GM18858 (cell line): ENCODE results near the gene KCTD21.
"Not testable (repeated sequence)": the region's sequence is repeated elsewhere in the genome, so short reads cannot be mapped to it uniquely, and the experiment has no call there.

ENCODE experiments used
- ATAC-seq: cut with Tn5 transposase; IDR thresholded peaks from one replicate; pipeline ENCODE4 v1.9.1; 2021; ENCODE audit not compliant: unreplicated experiment

The KCTD21 gene

DNA sequence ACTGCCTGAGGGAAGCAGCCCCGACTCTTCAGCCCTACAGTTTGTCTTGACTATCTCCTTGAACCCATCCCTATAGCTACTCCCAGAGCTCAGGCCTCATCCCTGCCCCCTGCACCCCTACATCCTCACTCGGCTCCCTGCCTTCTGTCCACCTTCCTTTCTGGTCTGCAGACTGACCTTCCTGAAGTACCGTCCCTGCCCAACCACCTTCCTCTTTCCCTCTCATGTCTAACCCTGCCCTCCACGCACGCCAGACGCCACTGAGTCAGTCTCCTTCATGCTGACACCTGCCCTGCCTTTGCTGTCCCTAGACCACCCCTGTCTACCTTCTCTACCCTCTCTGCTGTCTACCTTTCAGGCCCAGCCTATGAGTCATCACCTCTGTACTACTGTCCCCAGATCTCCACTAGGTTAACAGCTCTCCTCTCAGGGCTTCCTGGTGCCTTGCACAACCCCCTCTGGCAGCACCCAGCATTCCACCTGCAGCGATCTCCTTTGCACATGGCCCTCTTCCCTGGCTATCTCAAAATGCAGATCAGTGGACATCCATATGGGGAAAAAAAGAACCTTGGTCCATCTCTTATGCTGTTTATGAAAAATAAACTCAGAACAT is 8.9 kb downstream of the KCTD21 start:
- no peak for ATAC-seq

DNA sequence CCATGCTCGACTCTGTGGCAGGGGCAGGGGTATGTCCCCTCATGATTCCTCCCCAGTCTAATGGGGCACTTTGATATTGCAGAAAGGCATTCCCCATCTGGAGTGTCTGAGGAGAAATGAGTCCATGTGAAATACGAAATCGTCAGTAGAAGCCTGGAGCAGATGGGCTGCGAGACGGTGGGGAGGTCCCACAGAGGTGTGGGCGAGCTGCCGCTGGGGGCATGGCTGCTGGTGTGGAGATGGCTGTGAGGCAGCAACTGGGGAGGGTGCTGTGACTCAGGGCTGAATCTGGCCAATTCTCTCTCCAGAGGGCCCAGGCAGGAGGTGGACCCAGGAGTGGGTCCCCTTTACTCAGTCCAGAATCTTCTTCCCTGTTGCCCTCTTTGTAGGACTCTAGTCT is 11.2 kb downstream of the KCTD21 start:
- no peak for ATAC-seq

DNA sequence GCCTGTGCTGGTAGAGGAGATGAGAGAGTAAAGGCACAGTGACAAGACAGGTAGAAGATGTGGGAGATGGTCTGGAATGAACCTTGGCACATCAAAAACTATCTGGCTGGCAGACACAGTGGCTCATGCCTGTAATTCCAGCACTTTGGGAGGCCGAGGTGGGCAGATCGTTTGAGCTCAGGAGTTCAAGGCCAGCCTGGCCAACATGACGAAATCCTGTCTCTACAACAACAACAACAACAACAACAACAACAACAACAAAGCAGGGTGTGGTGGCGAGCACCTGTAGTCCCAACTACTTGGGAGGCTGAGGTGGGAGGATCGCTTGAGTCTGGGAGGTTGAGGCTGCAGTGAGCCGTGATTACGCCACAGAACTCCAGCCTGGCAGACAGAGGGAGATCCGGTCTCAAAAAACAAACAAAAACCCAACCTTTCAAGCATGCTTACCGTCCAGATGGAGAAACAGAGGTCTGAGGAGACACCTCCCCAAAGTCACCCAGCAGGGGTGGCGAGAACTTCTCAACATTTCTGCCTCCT is 11.8 kb downstream of the KCTD21 start:
- no peak for ATAC-seq

DNA sequence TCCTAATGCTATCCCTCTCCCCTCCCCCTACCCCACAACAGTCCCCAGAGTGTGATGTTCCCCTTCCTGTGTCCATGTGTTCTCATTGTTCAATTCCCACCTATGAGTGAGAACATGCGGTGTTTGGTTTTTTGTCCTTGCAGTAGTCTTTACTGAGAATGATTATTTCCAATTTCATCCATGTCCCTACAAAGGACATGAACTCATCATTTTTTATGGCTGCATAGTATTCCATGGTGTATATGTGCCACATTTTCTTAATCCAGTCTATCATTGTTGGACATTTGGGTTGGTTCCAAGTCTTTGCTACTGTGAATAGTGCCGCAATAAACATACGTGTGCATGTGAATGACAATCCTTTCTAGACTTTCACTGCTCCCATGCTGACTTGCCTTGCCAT is 12.6 kb downstream of the KCTD21 start:
- not testable (repeated sequence) for ATAC-seq

DNA sequence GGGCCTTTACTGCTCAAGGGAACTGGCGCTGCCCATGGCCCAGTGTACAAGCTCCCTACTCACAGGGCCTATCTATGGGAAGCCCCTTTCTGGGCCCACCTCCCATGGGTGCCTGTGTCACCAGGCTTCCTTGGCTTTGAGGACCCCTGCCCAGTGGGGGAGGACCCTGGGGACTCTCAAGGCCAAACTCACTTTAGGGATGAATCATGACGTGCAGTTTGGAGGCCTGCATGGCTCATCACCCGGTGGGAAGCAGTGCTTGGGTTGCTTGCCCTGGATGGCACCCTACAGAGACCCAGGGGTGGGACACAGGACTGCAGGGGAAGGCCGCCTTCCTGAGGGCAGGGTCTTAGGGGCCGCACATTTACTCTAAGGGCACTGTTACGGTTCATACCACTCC is 16.5 kb downstream of the KCTD21 start:
- no peak for ATAC-seq

DNA sequence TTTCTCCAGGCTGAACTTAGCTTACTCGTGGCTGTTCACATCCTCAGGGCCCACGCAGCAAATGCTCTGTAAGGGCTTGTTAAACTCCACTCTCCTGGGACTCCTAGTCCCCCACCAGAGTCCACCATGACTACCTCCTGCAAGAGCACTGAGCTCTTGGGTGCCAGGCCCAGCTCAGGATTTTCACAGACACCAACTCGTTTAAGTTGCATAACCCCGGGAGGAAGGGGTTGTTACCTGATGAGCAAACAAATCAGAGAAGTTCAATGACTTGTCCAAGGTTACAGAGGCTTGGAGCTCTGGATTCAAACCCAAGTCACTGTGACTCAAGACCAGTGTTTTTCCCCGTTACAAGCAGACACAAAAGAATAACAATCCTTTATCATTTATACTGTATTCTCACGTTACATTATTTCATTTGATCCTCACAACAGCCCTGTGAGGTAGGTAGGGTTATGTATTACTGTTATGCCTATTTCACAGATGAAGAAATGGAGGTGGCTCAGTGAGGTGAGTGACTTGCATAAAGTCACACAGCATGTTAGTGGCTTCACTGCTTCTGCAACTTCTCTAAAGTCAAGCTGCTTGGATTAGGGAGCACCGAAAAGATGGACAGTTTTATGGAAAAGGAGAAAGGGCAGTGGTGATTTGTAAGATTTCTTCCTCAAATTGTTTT is 17.4 kb downstream of the KCTD21 start:
- no peak for ATAC-seq

DNA sequence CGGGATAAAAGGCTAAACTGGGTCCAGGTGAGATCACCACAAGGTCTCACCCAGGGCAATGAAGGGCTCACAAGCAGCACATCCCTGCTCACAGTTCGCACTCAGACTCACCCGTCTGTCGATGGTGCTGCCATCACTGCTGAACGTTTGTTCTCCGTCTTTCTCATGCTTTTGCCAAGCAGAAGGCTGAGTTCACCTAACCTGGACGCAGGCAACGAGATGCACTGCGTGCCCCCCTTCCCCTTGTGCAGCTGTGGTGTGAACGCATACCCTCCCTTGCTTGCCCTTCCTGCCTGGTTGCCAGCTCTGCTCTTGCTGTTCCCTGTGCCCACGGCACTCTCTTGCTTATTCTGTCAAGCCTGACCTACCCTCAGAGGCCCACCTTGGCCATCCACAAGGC is 18.0 kb downstream of the KCTD21 start:
- ATAC-seq: no peak

DNA sequence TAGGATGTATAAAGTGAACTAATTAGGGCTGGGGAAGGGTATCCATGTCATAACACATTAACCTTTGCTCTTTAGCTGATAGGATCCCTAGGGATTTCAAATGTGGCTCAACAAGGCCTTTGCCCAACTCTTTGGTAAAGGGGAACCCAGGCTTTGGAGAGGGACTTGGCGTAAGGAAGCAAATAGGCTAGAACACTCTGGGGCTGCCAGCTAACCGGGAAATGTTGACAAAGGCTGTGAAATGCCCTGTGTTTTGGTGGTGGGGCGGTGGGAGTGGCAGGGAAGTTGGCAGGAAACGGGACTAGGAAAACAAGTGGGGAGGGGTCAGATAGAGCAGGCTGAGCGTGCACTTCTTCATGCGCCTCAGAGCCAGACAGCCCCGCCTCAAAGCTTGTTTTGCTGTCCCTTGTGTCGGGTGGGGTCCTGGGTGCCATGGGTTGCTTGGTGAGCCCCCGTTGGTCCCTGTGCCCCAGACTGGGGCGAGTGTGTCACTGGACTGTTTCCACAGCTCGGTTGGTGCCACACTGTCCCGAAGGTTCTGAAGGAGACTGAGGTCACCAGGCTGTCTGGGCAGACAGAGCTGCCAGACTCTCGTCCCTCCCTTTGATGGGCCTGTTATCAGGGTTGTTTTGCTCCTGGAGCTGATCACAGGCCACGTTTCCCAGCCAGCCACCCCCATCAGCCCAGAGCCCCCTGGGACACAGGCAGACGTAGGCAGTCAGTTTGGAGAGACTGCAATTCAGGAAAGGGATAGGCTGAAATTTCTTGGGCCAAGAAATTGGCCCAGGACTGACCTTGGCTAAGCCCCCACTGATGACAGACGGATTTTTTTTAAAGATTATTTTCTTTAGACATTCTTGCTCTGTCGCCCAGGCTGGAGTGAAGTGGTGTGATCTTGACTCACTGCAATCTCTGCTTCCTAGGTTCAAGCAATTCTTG is 19.6 kb downstream of the KCTD21 start:
- no peak for ATAC-seq

DNA sequence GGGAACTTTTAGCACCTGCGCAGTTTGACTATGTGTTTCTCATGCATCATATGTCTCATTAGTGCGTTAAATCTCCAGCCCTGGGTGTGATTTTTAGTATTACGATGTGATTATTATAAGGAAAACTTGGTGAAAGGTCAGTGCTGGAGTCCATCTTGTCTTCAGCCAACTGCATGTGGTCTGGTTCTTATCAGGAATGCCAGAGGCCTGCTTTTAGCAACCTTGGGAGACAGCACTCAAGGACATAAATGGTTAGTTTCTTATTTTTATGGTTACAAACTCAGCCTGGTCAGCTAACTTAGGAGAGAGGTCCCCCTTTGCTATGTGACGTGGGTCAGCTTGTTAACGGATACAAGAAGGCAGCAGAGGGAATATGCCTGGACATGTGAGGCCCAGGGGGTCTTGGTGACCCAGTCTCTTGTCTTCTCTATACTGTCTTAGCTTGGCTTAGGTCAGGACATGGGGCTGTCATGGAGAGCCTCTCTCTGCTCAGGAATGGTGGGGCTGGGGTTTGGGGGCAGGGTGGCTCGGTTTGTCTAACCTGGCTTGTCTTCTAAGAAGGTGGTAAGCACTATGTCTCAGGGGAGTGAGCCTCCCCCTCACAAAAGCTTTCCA is 21.5 kb downstream of the KCTD21 start:
- ATAC-seq: no peak

DNA sequence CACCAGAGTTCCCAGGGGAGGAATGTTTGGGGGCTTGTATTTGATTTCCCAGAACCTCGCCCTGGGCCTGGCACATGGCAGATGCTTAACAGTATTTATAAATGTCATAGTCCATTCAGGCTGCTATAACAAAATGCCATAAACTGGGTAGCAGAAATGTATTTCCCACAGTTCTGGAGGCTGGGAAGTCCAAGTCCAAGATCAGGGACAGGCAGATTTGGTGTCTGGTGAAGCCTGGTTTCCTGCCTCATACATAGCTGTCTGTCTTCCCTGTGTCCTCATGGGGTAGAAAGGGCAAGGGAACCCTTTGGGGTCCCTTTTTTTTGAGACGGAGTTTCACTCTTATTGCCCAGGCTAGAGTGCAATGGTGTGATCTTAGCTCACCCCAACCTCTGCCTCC is 24.0 kb downstream of the KCTD21 start:
- no peak for ATAC-seq

DNA sequence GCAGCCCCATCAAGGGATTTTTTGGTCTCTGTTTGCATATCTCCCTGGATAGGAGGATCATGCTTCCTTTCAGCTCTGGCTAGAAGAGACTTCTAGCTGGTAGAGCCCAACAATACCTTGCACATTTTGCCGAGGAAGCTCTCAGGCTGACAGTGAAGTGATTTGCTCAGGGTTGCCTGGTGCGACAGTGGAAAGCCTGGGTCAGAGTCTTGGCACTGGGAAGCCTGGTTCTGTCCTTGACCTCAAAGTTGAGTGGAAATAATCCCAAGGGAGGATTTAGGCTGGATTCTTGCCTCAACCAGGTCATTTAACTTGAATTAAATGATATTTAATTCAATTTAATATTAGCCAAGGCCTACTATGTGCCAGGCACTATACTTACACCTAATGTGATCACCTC is 24.6 kb downstream of the KCTD21 start:
- ATAC-seq: no peak

DNA sequence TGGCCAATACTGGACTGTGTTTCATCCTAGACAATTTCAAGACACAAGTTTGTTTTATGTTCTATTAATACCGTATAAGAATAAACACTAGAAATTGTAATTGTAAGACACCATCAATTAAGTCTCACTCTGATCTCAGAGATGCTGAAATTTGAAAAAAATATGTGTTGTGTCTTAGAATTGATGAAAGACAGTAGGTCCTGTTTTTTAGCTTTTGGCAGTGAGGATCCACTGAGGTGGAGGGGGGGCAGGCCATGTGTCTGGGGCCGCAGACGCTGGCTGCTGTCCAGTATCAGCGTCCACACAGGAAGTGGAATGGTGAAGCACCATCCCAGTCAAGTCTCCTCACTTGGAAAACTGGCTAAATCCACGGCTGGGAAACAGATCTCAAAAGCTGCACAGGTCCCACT is 26.5 kb downstream of the KCTD21 start:
- ATAC-seq: no peak

DNA sequence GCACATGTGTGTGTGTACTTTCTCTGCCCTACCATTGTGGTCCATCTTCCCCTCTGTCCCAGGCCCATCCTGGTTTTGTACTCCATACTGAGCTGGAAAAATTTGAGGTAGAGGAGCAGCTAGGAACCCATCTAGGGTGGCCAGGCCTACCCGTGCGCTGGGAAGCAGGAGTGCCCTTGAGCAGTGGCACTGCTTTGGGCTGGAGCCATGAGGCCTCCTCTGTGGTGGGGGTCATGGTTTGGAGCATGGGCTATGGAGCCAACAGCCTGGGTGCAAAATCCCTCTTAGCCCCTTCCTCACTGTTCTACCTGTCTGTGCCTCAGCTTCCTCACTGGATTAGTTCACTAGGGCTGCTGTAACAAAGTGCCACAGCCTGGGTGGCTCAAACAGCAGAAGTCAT is 27.1 kb downstream of the KCTD21 start:
- ATAC-seq: no peak

DNA sequence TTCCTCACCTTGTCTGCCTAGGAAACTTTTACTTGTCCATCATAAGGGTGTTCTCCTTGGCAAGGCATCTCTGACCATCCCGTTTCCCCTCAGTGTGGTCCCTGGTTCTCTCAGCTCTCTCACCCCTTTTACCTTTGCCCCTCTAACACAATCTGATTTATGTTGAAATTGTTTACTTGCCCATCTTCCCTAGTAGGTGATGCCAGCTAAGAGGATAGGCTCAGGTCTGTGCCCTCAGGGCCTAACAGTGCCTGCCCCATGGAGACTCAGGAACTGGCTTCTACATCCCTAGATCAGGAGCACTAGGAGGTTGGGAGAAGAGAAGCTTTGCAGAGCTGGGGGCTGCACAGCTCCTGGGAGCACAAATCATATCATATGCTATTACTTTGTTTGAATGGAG is 27.9 kb downstream of the KCTD21 start:
- no peak for ATAC-seq

DNA sequence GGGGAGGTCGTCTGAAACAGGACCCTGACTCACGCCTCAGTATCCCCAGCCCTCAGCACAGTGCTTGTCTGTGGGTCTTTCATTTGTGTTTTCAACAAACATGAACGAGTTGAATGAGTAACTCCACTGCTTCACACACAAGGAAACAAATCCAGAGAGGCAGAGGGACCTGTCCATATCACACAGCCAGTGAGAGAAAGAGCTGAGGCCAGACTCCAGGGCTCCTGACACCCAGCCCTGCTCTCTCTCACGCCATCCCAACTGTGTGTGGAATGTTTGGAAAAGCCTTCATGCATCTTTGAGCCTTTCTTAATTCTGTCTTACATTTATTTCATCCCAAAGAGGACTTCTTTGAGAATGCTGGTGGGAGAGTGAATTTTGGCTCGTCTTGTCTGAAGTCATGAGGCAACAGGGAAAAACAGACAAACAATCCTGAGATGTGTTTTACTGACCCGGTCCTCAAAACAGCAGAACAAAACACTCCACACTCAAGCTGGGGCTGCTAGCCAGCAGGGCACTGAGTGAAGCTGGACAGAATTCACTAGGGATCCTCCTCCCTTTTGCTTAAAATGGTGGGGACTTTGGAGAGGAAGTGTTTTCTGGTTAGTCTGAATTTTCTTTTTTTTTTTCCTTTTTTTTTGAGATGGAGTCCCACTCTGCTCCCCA is 29.3 kb downstream of the KCTD21 start:
- ATAC-seq: no peak

DNA sequence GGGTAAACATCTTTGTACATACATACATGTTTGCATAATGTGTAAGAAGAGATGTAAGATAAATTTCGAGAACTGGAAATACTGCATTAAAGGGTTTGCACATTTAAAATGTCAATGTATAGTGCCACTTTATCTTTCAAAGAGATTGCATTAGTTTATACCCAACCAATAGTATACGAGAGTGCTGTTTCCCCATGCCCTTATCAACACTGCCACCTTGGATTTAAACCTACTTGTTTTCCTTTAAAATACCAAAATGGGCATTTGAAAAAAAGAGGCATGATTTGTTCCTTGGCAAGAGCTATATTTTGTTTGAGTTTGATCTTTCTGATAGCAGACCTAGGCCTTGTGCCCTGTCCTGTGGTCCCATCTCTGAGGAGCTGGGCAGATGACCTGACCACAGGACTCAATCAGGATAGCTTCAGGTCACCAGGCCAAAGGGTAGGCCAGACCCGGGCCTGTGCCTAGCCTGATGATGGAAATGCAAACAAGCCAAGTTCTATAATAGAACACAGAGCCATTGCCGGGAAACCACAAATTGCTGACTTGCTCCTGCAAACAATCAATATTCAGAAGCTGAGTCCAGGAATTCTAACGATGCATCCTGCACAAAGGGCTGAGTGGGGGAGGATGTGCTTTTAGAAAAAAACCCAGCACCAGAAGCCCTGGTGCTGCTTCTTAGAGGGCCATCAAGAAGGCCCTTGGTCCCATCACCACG is 32.1 kb downstream of the KCTD21 start:
- no peak for ATAC-seq

DNA sequence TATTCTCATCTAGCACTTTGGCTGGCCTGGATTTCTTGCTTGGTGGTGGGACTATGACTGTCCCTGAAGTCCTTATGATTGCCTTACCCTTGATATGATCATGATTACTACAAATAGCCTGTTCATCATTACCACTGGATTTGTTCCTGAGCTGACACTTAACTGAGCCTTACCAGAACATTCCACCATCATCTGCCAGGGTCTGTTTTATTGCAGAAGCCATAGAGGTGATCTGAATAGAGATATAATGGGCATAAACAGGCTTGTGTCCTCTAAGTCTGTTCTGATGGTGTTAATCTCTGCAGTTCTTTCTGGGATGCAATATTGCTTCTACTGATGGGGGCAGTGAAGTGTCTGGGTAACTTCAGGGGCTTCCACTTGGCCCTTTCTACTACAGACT is 36.6 kb downstream of the KCTD21 start:
- no peak for ATAC-seq

DNA sequence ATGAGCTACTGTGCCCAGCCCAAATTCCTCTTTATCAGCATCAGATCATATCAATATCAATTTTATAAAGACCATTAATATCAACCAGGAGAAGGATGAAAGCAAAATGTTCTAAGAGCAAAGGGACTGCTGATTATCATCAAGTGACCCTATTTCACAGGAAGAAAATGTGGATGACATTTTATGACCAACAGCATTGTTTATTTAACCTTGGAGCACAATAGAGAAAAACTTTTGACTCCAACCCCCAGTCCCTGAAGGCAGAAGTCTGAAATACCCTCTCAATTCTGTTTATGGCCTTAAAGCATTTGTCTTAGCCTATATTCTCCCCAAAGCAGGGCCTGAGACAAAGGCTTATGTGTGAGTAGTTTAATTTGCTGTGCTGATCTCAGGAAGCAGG is 37.7 kb downstream of the KCTD21 start:
- no peak for ATAC-seq

DNA sequence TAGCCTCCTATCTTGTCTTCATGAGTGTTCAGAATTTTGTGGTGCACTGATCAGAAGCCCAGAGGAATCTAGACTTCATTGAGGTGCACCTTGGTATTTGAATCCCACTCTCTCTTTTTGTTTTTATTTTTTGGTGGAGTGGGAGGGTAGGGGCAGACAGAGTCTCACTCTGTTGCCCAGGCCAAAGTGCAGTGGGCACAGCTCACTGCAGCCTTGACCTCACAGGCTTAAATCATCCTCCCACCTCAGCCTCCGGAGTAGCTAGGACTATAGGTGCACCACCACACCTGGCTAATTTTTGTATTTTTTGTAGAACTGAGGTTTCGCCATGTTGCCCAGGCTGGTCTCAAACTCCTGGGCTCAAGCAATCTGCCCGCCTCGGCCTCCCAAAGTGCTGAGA is 38.1 kb downstream of the KCTD21 start:
- no peak for ATAC-seq

DNA sequence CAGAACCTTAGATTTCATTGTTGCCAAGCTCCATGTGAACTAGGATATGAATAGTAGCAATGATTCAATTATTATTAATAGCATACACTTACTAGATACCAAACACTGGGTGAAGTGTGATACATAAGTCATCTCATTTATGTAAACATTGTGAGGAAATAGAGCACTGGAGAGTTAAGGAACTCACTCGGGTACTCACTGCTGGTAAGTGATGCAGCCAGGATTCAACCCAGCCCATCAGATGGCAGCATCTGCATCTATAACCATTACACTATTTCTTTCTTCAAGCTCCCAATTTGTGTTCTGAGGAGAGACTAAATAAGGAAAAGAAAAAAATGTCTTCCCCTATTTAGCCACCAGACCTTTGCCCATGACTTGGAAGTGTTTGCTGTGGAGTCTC is 38.8 kb downstream of the KCTD21 start:
- ATAC-seq: no peak
